GM23248 (cell line): Measurements from ENCODE around the gene DZIP1L.

Source experiments
- EZH2 ChIP-seq: fragments of 200-600 bp; sonication (generic); IDR thresholded peaks from 2 replicates; pipeline ENCODE4 v1.6.1; 2018; ENCODE audit warnings: antibody characterized with exemption, mild to moderate bottlenecking; ENCODE audit not compliant: insufficient read depth, poor library complexity, severe bottlenecking
- EZH2phosphoT487 ChIP-seq: fragments of 200-600 bp; sonication (generic); IDR thresholded peaks from 2 replicates; pipeline ENCODE4 v1.6.1; 2018; ENCODE audit warnings: antibody characterized with exemption, moderate library complexity, mild to moderate bottlenecking, low read depth; ENCODE audit not compliant: insufficient read depth

DNA sequence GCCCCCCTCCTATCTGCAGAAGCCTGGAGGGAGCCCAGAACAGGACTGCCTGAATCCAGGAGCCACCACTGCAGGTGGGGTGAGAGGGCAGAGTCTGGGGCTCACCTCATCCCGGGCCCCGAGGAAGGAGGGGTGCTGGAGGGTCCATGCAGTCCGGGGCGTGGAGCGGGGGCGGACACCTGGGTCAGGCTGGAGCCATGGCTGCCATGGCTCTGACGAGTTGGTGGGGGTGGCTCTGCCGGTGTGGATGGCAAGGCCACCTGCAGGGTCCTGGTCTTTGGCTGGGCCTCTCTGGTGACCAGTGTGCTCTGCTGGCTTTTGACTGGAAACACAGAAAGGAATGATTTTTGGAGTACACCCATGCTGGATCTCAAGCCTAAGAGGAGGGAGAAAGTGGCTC, 47.4 kb downstream of the DZIP1L start:
- TF ChIP-seq EZH2 (no peak), EZH2phosphoT487 (no peak)
